Bronchial epithelial cell (primary cell): Measurements from ENCODE around the gene PICALM. TPM values are rescaled to one million over a fixed set of nuclear protein-coding genes. Genes with fewer than 3 reads are reported as not detected.

ENCODE experiments used
- DNase-seq: peaks from one replicate; pipeline ENCODE4 v3.0.0-alpha.2; 2010; ENCODE audit warnings: low read depth
- FAIRE-seq: peaks from 2 replicates; lab custom pipeline; 2011; peaks lifted over from hg19 to GRCh38; lab: Jason Lieb, UNC
- H3K27me3 ChIP-seq: 2 replicates; pipeline ENCODE4 v1.5.1; 2011; ENCODE audit warnings: low read length; ENCODE audit not compliant: control insufficient read depth, insufficient read depth
- H3K36me3 ChIP-seq: 2 replicates; pipeline ENCODE4 v1.5.1; 2011; ENCODE audit warnings: low read length; ENCODE audit not compliant: control insufficient read depth, insufficient read depth
- H3K4me3 ChIP-seq: 2 replicates; pipeline ENCODE4 v1.5.1; 2011; ENCODE audit warnings: mild to moderate bottlenecking, low read depth, low read length, control low read depth
- CTCF ChIP-seq: IDR thresholded peaks from 2 replicates; pipeline ENCODE4 v1.5.1; 2011; ENCODE audit warnings: mild to moderate bottlenecking, moderate library complexity, low read length, control low read depth, inconsistent platforms; ENCODE audit not compliant: insufficient read depth, severe bottlenecking
- total RNA-seq: library from RNA; depleted of rRNA; stranded (reverse); fragments of >200 nt; gene quantifications from 2 replicates; pipeline ENCODE4 v1.2.1, GENCODE V29; 2014

PICALM gene
- total RNA-seq, 1 donor from 2014 or later, result 203 TPM

GRCh38 chr11:86035920-86036319, 33.0 kb downstream of the PICALM start:
- peaks cover 3% of the 10 kb centered on the region for H3K36me3 ChIP-seq
- FAIRE-seq (no peak), DNase-seq (no peak)
- H3K4me3 ChIP-seq, result no peak overlapping the region
- no peak for TF ChIP-seq CTCF
- no peaks in the 10 kb centered on the region for H3K27me3 ChIP-seq

DNA sequence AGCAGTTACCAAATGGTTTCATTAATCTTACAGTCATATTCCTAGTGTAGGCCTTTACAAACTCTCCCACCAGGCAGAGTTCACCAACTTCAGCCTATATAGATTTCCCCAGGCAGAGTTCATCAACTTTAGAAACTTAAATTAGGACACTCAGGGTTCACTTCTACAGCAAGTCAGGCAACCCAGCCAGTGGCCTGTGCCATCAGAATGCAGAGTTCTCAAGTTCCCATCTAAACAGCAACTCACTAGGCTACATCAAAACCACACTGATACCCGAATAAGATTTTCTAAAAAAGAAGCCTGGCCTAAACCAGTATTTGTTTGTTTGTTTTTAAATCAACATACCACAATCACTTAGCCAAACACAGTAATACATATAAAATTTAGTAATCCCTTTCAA, 33.7 kb downstream of the PICALM start:
- Histone ChIP-seq H3K36me3 (peaks cover 3% of the 10 kb centered on the region), H3K4me3 (no peak overlapping the region), H3K27me3 (no peaks in the 10 kb centered on the region)
- DNase-seq (no peak), FAIRE-seq (no peak)
- no peak for TF ChIP-seq CTCF

GRCh38 chr11:86034710-86035109, 34.2 kb downstream of the PICALM start:
- Histone ChIP-seq H3K27me3 (no peaks in the 10 kb centered on the region), H3K4me3 (no peak overlapping the region), H3K36me3 (peaks cover 3% of the 10 kb centered on the region)
- DNase-seq (no peak), FAIRE-seq (no peak)
- no peak for TF ChIP-seq CTCF

GRCh38 chr11:86021377-86021776, 47.5 kb downstream of the PICALM start:
- Histone ChIP-seq H3K27me3 (no peaks in the 10 kb centered on the region), H3K4me3 (no peak overlapping the region), H3K36me3 (peaks cover 5% of the 10 kb centered on the region)
- no peak for TF ChIP-seq CTCF
- no peak for DNase-seq
- FAIRE-seq, result no peak

- H3K36me3 ChIP-seq, result peaks cover 3% of the 10 kb centered on the region
- FAIRE-seq (no peak), DNase-seq (no peak)
- H3K27me3 ChIP-seq, result no peaks in the 10 kb centered on the region
- H3K4me3 ChIP-seq, result no peak overlapping the region
- no peak for TF ChIP-seq CTCF
These were observed 50.6 kb downstream of the PICALM start for GRCh38 chr11:86018249-86018648.

GRCh38 chr11:86016451-86016850, 52.4 kb downstream of the PICALM start:
- H3K36me3 ChIP-seq, result peaks cover 3% of the 10 kb centered on the region
- H3K4me3 ChIP-seq, result no peak overlapping the region
- H3K27me3 ChIP-seq, result no peaks in the 10 kb centered on the region
- DNase-seq (no peak), FAIRE-seq (no peak)
- no peak for TF ChIP-seq CTCF
